ENCODE data around the gene GAREM1. TPM values are rescaled to one million over a fixed set of nuclear protein-coding genes. Genes with fewer than 3 reads are reported as not detected.

GAREM1 gene
- total and polyA plus RNA-seq, 8 donors: 2.5 to 60.3 (median 16.2) TPM

- Histone ChIP-seq H3K27me3 (no peaks in the 10 kb centered on the region), H3K4me1 (peaks cover 8 to 47% (median 34%) of the 10 kb centered on the region in 4 donors), H3K36me3 (no peaks in the 10 kb centered on the region), H3K4me3 (no peak overlapping the region), H3K9me3 (no peaks in the 10 kb centered on the region), H3K27ac (no peak overlapping the region)
- intact Hi-C loops (cut with DNase I; ENCODE audit: low total_unique reads): no loop called here
- 29 to 75% (median 47%) methylated on average over 1 of the region's 1 CpG for WGBS, 5 donors
- TF ChIP-seq EP300 (IDR thresholded peaks at IDR 0.05) (no peak), POLR2A (IDR thresholded peaks at IDR 0.05) (no peak), CTCF (IDR thresholded peaks at IDR 0.05) (no peak), POLR2AphosphoS5 (IDR thresholded peaks at IDR 0.05) (no peak)
- no peak for DNase-seq
Observed at GRCh38 chr18:32353257-32353656, 117.4 kb downstream of the GAREM1 start.

DNA sequence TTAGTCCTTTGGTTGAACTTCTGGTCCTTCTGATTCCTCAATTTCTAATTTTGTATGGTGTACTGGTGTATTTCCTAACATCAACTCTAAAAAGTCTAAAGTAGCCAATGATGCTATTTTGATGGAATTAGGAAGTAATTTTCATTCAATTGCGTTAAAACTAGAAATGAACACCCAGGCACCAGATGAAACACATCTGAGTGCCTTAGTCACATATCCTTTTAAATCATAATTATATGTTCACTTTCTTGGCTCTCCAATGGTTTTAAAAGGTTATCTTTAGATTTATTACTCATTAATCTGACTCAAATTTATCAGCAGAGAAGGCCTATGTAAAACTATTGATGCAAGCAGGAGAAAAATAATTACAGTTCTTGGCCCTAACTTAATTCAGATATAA lies 119.7 kb downstream of the GAREM1 start:
- peak overlapping the region in 4 of 5 donors; percentile 58 to 71 (median 68) for H3K27ac ChIP-seq
- 23 to 50% (median 30%) methylated on average over 1 of the region's 1 CpG for WGBS, 5 donors

GRCh38 chr18:32349728-32350395 lies 120.8 kb downstream of the GAREM1 start:
- no peak overlapping the region for H3K4me3 ChIP-seq
- H3K27ac ChIP-seq: peak overlapping the region; percentile 21 to 71 (median 67)
- no peaks in the 10 kb centered on the region for H3K27me3 ChIP-seq
- peaks cover 14 to 57% (median 37%) of the 10 kb centered on the region in 4 donors for H3K4me1 ChIP-seq
- 9 to 17% (median 15%) methylated on average over 4 of the region's 4 CpGs for WGBS, 5 donors
- intact Hi-C loops (cut with DNase I; ENCODE audit: low total_unique reads): no loop called here
- peak; percentile 72 to 94 for DNase-seq
- no peaks in the 10 kb centered on the region for H3K36me3 ChIP-seq
- H3K9me3 ChIP-seq: no peaks in the 10 kb centered on the region
- TF ChIP-seq POLR2AphosphoS5 (IDR thresholded peaks at IDR 0.05): peak; percentile 43 to 68 (median 64)
- no peak for TF ChIP-seq CTCF (IDR thresholded peaks at IDR 0.05)

More for the DNA sequence above, 119.7 kb downstream of the GAREM1 start:
- Histone ChIP-seq H3K4me3 (no peak overlapping the region), H3K36me3 (no peaks in the 10 kb centered on the region), H3K9me3 (no peaks in the 10 kb centered on the region), H3K27me3 (no peaks in the 10 kb centered on the region), H3K4me1 (peaks cover 14 to 57% (median 39%) of the 10 kb centered on the region in 4 donors)
- peak in 1 of 2 donors; percentile 51 for DNase-seq
- intact Hi-C loops (cut with DNase I; ENCODE audit: low total_unique reads): no loop called here
- no peak for TF ChIP-seq POLR2A (IDR thresholded peaks at IDR 0.05)
- peak in 2 of 3 donors; percentile 9 to 25 for TF ChIP-seq POLR2AphosphoS5 (IDR thresholded peaks at IDR 0.05)
- TF ChIP-seq EP300 (IDR thresholded peaks at IDR 0.05): no peak
- no peak for TF ChIP-seq CTCF (IDR thresholded peaks at IDR 0.05)

DNA sequence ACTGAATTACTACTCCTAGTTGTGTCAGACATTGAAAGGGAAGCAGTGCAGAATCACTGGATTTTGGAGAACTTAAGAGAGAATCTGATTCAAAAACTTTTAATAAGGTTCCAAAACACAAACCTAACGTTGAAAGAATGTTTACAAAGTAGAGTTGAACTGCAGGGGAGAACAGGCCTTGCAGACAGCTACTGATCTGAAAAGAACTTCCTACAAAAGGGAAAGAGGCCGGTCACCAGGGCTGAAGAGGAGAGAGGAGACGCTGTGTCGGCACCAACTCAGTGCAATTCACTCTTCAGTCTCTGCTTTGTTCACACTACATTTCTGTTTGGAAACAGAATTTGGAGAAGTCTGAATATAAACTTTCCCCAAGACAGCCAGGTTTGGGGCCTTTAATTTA lies 124.0 kb downstream of the GAREM1 start:
- no peak overlapping the region for H3K4me3 ChIP-seq
- H3K36me3 ChIP-seq: no peaks in the 10 kb centered on the region
- no peaks in the 10 kb centered on the region for H3K9me3 ChIP-seq
- peaks cover 14 to 41% (median 30%) of the 10 kb centered on the region in 4 donors for H3K4me1 ChIP-seq
- H3K27me3 ChIP-seq: no peaks in the 10 kb centered on the region
- peak overlapping the region in 4 of 5 donors; percentile 13 to 63 (median 54) for H3K27ac ChIP-seq
- TF ChIP-seq CTCF (IDR thresholded peaks at IDR 0.05) (no peak), EP300 (IDR thresholded peaks at IDR 0.05) (no peak), POLR2A (IDR thresholded peaks at IDR 0.05) (no peak), POLR2AphosphoS5 (IDR thresholded peaks at IDR 0.05) (no peak)
- 13 to 26% (median 19%) methylated on average over 4 of the region's 4 CpGs for WGBS, 5 donors
- intact Hi-C loops (cut with DNase I; ENCODE audit: low total_unique reads): no loop called here
- DNase-seq: peak in 1 of 2 donors; percentile 36
